B cell (primary cell): ENCODE results near the gene CDK19. TPM values are rescaled to one million over a fixed set of nuclear protein-coding genes. Genes with fewer than 3 reads are reported as not detected.

Experiments used
- ATAC-seq: fragments of 200-7000 bp; cut with Tn5 transposase; one replicate; pipeline ENCODE4 v1.10.0; 2021; ENCODE audit warnings: low read depth, mild to moderate bottlenecking, moderate number of reproducible peaks, moderate library complexity
- CTCF ChIA-PET: fragments of 350-600 bp; sonication (Branson Sonifier 250); formaldehyde crosslinking; loops from one replicate; lab custom pipeline; 2021; ENCODE audit warnings: antibody characterized with exemption, inconsistent platforms; lab: Charles Lee
- POLR2A ChIA-PET: fragments of 350-600 bp; sonication (Branson Sonifier 250); formaldehyde crosslinking; loops from one replicate; lab custom pipeline; 2021; ENCODE audit warnings: antibody characterized with exemption; lab: Charles Lee
- DNase-seq: peaks from one replicate; pipeline ENCODE4 v3.0.0; 2013
- H2AFZ ChIP-seq: 2 replicates; pipeline ENCODE4 v1.6.1; 2012; ENCODE audit warnings: mild to moderate bottlenecking, low read depth, low read length; ENCODE audit not compliant: insufficient read depth, poor library complexity, severe bottlenecking
- H3K27ac ChIP-seq, 2 donors: 1 replicate in 1 of 2; 2 replicates in 1 of 2; pipeline ENCODE4 v1.5.1; 2012 to 2013; ENCODE audit warnings: low read length in 2 of 2, mild to moderate bottlenecking in 2 of 2, moderate library complexity in 1 of 2
- H3K27me3 ChIP-seq, 4 experiments: fragments of 200-600 bp in 1 of 4; sonication (generic) in 1 of 4; replicated peaks in 1 of 4; 1 replicate in 2 of 4; 2 replicates in 2 of 4; pipeline versions ENCODE4 v1.6.1 to v1.7.0; 2013 to 2016; ENCODE audit warnings: low read length in 3 of 4, mild to moderate bottlenecking in 2 of 4, mixed read lengths in 1 of 4, moderate library complexity in 1 of 4; ENCODE audit not compliant: insufficient read depth in 4 of 4, control insufficient read depth in 3 of 4; ENCODE audit errors: control extremely low read depth in 1 of 4
- H3K36me3 ChIP-seq, 2 experiments: replicated peaks in 1 of 2; 1 replicate in 1 of 2; 2 replicates in 1 of 2; pipeline versions ENCODE4 v1.6.1 to v1.7.1; 2013; ENCODE audit warnings: low read length in 1 of 2; ENCODE audit not compliant: insufficient read depth in 2 of 2, control insufficient read depth in 1 of 2; ENCODE audit errors: control extremely low read depth in 1 of 2, extremely low read depth in 1 of 2
- H3K4me1 ChIP-seq, 2 donors: fragments of 200-600 bp in 1 of 2; sonication (generic) in 1 of 2; 1 replicate in 1 of 2; 2 replicates in 1 of 2; pipeline versions ENCODE4 v1.5.1 to v1.6.1; 2013 to 2017; ENCODE audit warnings: low read length in 2 of 2; ENCODE audit not compliant: control insufficient read depth in 2 of 2, insufficient read depth in 2 of 2
- H3K4me2 ChIP-seq: replicated peaks from 2 replicates; pipeline ENCODE3; 2012; ENCODE audit warnings: mild to moderate bottlenecking, low read depth, low read length; ENCODE audit not compliant: poor library complexity, severe bottlenecking
- H3K4me3 ChIP-seq, 5 experiments: fragments of 200-600 bp in 1 of 5; sonication (generic) in 1 of 5; 1 replicate in 3 of 5; 2 replicates in 2 of 5; pipeline versions ENCODE4 v1.5.1 to v1.7.0; 2011 to 2016; ENCODE audit warnings: low read length in 4 of 5, mild to moderate bottlenecking in 4 of 5, low read depth in 2 of 5, control low read depth in 1 of 5, moderate library complexity in 1 of 5; ENCODE audit not compliant: insufficient read depth in 1 of 5; ENCODE audit errors: control extremely low read depth in 1 of 5, extremely low read depth in 1 of 5
- H3K79me2 ChIP-seq: fragments of 200-600 bp; sonication (generic); one replicate; pipeline ENCODE4 v1.6.0; 2016; ENCODE audit warnings: low read length; ENCODE audit not compliant: control insufficient read depth, insufficient read depth
- H3K9ac ChIP-seq: fragments of 200-600 bp; sonication (generic); 2 replicates; pipeline ENCODE4 v1.6.1; 2017; ENCODE audit warnings: mild to moderate bottlenecking, low read length, moderate library complexity
- H3K9me3 ChIP-seq, 3 donors: one replicate each; pipeline versions ENCODE4 v1.6.1 to v1.7.1; 2013; ENCODE audit warnings: low read length in 2 of 3; ENCODE audit not compliant: control insufficient read depth in 2 of 3, insufficient read depth in 1 of 3; ENCODE audit errors: control extremely low read depth in 1 of 3
- H4K20me1 ChIP-seq: 2 replicates; pipeline ENCODE4 v1.6.0; 2012; ENCODE audit warnings: mild to moderate bottlenecking, low read length; ENCODE audit not compliant: insufficient read depth, control insufficient read depth, poor library complexity, severe bottlenecking
- H3K27ac Mint-ChIP-seq: one replicate; pipeline ENCODE4 v1.8.0; 2021; ENCODE audit warnings: mixed read lengths
- H3K27me3 Mint-ChIP-seq: one replicate; pipeline ENCODE4 v1.8.0; 2021; ENCODE audit warnings: mixed read lengths
- H3K4me1 Mint-ChIP-seq: one replicate; pipeline ENCODE4 v1.8.0; 2021; ENCODE audit warnings: mixed read lengths
- H3K4me3 Mint-ChIP-seq: one replicate; pipeline ENCODE4 v1.8.0; 2021; ENCODE audit warnings: mixed read lengths
- H3K9me3 Mint-ChIP-seq: one replicate; pipeline ENCODE4 v1.8.0; 2022; ENCODE audit warnings: mixed read lengths; ENCODE audit not compliant: insufficient read depth
- EZH2 ChIP-seq: IDR thresholded peaks from 2 replicates; pipeline ENCODE4 v1.6.1; 2012; ENCODE audit warnings: borderline replicate concordance, low read depth, mild to moderate bottlenecking, moderate library complexity, low read length; ENCODE audit not compliant: insufficient read depth, poor library complexity, severe bottlenecking
- WGBS: methylation state at CpG from one replicate; pipeline ENCODE4 v1.1.5; 2013; ENCODE audit warnings: missing lambda C conversion rate; ENCODE audit not compliant: insufficient coverage; 5-methylcytosine and 5-hydroxymethylcytosine counted together
- intact Hi-C: fragments of 100-400 bp; cut with micrococcal nuclease; formaldehyde crosslinking; loops from one replicate; pipeline ENCODE4 v1.10.0; 2022
- polyA plus RNA-seq: library from polyadenylated mRNA; depleted of rRNA; stranded (reverse); fragments of >200 nt; gene quantifications from 2 replicates; pipeline ENCODE4 v1.2.3, GENCODE V29; 2012
- total RNA-seq, 2 donors: library from RNA; stranded (reverse); fragments of 120-200 nt in 1 of 2; gene quantifications; 1 replicate in 1 of 2; 2 replicates in 1 of 2; pipeline versions ENCODE4 v1.2.3 to v1.2.4, GENCODE V29; 2013 to 2022
- TF ChIP-seq, protein P1 (sequence below): fragments of 200-600 bp; IDR thresholded peaks from one replicate; pipeline ENCODE4 v1.8.0; 2022; ENCODE audit warnings: antibody characterized with exemption, mild to moderate bottlenecking

CDK19 gene
- total and polyA plus RNA-seq, 2 donors (not counting 1 experiment from before 2014, with no cell fraction given), result 8.7 to 44.8 TPM

DNA sequence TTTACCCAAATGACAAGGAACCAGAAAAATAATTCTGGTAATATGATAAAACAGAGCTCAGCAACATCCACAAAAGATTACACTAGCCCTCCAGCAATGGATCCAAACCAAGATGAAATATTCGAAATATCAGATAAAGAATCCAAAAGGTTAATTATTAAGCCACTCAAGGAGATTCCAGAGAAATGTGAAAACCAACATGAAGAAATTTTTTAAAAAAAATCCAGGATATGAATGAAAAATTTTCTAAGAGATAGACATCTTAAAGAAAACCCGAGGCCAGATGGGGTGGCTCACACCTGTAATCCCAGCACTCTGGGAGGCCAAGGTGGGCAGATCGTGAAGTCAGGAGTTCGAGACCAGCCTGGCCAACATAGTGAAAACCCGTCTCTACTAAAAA lies 124.4 kb downstream of the CDK19 start:
- Histone ChIP-seq H3K9ac (no peak overlapping the region), H3K4me1 (peaks cover 14 to 17% of the 10 kb centered on the region in 2 donors), H3K4me3 (no peak overlapping the region), H2AFZ (no peak overlapping the region), H3K4me2 (no peak overlapping the region), H3K27ac (no peak overlapping the region), H3K27me3 (no peaks in the 10 kb centered on the region), H4K20me1 (peaks cover 10% of the 10 kb centered on the region), H3K9me3 (peaks cover 0 to 4% (median 0%) of the 10 kb centered on the region in 3 donors), H3K79me2 (peaks cover 47% of the 10 kb centered on the region), H3K36me3 (no peaks in the 10 kb centered on the region)
- CTCF ChIA-PET, result interaction anchor here (0.6 kb wide), 1 partner anchor 8 kb away, joined by 3 read pairs; no protein-coding TSS in a partner anchor
- Mint-ChIP-seq H3K4me3 (no peak overlapping the region), H3K4me1 (peaks cover 35% of the 10 kb centered on the region), H3K27me3 (no peaks in the 10 kb centered on the region), H3K9me3 (peaks cover 9% of the 10 kb centered on the region), H3K27ac (no peak overlapping the region)
- POLR2A ChIA-PET, result no interaction called here
- no peak for DNase-seq
- ATAC-seq, result no peak
- intact Hi-C loops, result no loop called here
- TF ChIP-seq, protein P1, sequence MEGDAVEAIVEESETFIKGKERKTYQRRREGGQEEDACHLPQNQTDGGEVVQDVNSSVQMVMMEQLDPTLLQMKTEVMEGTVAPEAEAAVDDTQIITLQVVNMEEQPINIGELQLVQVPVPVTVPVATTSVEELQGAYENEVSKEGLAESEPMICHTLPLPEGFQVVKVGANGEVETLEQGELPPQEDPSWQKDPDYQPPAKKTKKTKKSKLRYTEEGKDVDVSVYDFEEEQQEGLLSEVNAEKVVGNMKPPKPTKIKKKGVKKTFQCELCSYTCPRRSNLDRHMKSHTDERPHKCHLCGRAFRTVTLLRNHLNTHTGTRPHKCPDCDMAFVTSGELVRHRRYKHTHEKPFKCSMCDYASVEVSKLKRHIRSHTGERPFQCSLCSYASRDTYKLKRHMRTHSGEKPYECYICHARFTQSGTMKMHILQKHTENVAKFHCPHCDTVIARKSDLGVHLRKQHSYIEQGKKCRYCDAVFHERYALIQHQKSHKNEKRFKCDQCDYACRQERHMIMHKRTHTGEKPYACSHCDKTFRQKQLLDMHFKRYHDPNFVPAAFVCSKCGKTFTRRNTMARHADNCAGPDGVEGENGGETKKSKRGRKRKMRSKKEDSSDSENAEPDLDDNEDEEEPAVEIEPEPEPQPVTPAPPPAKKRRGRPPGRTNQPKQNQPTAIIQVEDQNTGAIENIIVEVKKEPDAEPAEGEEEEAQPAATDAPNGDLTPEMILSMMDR, result no peak
- 100% methylated on average over 3 of the region's 5 CpGs for WGBS

DNA sequence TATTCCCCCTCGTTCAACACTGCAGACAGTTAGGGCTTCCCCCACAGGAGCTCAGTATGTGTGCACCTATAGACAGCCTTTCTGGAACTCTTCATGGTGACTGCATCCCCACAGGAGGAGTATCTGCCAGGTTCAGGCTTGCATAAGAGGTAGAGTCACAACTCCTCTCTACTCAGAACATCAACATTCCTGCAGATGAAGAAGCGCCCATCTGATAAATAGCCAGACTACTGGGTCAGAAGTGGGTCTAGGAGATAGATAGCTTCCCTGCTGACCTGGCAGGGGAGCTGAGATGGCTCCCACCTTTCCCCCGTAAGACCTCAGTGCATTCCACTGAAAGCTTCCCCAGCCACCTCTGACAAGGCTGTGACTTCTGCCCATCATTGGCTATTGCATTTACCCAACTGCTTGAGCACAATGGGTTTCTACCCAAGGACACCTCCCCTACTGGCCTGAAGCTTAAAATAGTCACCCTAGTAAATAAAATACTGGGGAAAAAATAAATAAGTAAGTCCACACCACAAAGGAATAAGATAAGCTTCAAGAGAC lies 125.1 kb downstream of the CDK19 start:
- no peaks in the 10 kb centered on the region for H3K27me3 ChIP-seq
- H3K36me3 ChIP-seq, result no peaks in the 10 kb centered on the region
- intact Hi-C loops, result no loop called here
- peaks cover 14 to 17% of the 10 kb centered on the region in 2 donors for H3K4me1 ChIP-seq
- no peak overlapping the region for H3K4me2 ChIP-seq
- H3K27ac ChIP-seq, result no peak overlapping the region
- Mint-ChIP-seq H3K4me1 (peaks cover 32% of the 10 kb centered on the region), H3K4me3 (no peak overlapping the region), H3K27ac (no peak overlapping the region), H3K27me3 (no peaks in the 10 kb centered on the region), H3K9me3 (peaks cover 9% of the 10 kb centered on the region)
- no peak overlapping the region for H3K9ac ChIP-seq
- H3K4me3 ChIP-seq, result no peak overlapping the region
- ChIA-PET CTCF (interaction anchor here (0.6 kb wide), 1 partner anchor 8 kb away, joined by 3 read pairs; no protein-coding TSS in a partner anchor), POLR2A (no interaction called here)
- H2AFZ ChIP-seq, result no peak overlapping the region
- ATAC-seq, result no peak
- 100% methylated on average over 1 of the region's 3 CpGs for WGBS
- H3K79me2 ChIP-seq, result peaks cover 39% of the 10 kb centered on the region
- no peak for DNase-seq
- no peak for TF ChIP-seq EZH2
- TF ChIP-seq, protein P1, result no peak
- H3K9me3 ChIP-seq, result peaks cover 0 to 4% (median 0%) of the 10 kb centered on the region in 3 donors
- H4K20me1 ChIP-seq, result peaks cover 10% of the 10 kb centered on the region
